Colon (tissue), 2 donors: ENCODE data around the gene CNKSR1.

Experiments
- FAIRE-seq: peaks from 2 replicates; lab custom pipeline; 2012; peaks lifted over from hg19 to GRCh38; lab: Jason Lieb, UNC
- donor health status: control.
- donor health status: control.

The CNKSR1 gene, protein sequence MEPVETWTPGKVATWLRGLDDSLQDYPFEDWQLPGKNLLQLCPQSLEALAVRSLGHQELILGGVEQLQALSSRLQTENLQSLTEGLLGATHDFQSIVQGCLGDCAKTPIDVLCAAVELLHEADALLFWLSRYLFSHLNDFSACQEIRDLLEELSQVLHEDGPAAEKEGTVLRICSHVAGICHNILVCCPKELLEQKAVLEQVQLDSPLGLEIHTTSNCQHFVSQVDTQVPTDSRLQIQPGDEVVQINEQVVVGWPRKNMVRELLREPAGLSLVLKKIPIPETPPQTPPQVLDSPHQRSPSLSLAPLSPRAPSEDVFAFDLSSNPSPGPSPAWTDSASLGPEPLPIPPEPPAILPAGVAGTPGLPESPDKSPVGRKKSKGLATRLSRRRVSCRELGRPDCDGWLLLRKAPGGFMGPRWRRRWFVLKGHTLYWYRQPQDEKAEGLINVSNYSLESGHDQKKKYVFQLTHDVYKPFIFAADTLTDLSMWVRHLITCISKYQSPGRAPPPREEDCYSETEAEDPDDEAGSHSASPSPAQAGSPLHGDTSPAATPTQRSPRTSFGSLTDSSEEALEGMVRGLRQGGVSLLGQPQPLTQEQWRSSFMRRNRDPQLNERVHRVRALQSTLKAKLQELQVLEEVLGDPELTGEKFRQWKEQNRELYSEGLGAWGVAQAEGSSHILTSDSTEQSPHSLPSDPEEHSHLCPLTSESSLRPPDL

GRCh38 chr1:26177182-26177684, at the start of gene CNKSR1:
CNKSR1 (plus strand) TSS chr1:26177491; CDS start chr1:26177548, 57 bp downstream.
- FAIRE-seq: no peak

DNA sequence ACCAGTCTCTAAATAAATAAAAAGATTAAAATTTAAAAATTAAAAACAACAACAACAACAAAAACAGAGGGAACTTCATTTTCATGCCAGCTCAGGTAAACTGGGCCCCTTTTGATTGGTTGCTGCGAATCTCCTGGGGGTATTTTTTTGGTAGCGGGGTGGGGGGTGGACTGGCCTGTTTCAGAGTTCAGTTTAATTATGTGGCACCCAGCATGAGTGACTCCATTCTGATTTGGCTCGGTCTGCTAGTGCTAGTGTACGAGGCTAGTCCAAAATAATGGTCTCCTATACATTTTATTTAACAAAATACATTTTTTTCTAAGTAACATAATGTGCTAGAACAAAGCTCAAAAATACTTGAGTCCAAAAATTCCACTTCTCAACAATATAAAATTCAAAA, 47.5 kb upstream of the CNKSR1 start:
- FAIRE-seq: no peak

DNA sequence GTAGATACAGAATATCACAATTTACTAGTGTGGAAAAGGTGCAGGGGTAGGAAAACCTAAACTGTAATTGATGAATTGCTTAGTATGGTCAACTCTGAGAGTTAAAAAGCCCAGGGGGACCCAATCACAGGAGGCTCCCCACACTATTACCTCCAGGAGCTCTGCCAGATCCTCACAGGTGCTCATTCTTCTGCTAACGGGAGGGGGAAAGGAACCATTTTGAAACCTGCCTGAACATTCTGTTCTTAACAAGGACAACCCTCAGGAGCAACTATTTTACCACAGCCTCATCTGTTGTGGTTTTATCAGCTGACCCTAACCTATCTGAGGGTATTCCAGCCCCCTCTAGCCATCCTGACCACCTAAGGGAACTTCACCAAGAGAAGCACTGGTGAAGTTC, 46.6 kb upstream of the CNKSR1 start:
- FAIRE-seq: no peak

- FAIRE-seq: no peak
Observed at GRCh38 chr1:26132128-26132833, 45.0 kb upstream of the CNKSR1 start.

DNA sequence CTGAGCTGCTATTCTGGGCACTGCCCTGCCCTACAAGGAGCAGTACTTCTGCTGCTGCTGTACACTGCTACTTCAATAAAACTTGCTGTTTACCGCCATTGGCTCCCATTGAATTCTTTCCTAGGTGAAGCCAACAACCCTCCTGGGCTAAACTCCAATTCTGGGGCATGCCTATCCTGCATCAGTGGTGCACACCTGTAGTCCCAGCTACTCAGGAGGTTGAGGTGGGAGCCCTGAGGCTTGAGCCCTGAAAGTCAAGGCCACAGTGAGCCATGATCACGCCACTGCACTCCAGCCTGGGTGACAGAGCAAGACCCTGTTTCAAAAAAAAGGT, 44.5 kb upstream of the CNKSR1 start:
- FAIRE-seq: no peak

GRCh38 chr1:26134466-26134865, 42.8 kb upstream of the CNKSR1 start:
- no peak for FAIRE-seq

DNA sequence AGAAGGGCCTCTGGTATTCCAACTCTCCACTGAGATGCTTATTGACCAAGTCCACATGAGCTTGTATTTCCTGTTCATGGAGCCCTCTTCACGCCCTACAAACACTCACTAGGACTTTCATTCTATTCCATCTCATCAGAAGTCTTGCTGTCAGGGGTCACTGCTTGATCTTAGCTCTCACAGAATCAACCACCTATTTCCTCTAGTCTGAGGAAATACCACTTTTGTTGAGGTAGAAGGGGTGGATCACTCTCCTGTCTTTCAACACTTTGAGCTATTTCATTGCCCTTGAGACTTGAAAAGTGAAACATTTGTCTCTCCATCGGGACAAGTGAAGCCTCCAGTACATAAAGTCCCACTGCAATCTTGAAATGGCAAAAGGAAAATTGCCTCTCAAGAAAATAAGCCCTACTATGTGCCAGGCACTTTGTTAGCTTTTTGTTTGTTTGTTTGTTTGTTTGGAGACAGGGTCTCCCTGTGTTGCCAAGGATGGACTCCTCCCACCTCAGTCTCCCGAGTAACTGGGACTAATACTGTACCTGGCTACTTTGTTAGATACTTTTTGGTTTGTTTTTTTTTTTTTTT, 38.2 kb upstream of the CNKSR1 start:
- FAIRE-seq: no peak

DNA sequence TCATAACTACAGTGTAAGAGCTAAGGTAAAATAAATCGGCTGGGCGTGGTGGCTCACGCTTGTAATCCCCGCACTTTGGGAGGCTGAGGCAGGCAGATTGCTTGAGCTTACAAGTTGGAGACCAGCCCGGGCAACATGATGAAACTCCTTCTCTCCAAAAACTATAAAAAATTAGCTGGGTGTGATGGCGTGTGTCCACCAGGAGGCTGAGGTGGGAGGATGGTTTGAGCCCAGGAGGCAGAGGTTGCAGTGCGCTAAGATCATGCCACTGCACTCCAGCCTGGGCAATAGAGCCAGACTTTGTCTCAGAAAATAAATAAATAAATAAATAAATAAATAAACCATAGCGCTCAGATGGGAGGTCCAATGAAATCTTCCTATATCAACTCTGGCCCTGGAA, 35.1 kb upstream of the CNKSR1 start:
- FAIRE-seq: no peak

DNA sequence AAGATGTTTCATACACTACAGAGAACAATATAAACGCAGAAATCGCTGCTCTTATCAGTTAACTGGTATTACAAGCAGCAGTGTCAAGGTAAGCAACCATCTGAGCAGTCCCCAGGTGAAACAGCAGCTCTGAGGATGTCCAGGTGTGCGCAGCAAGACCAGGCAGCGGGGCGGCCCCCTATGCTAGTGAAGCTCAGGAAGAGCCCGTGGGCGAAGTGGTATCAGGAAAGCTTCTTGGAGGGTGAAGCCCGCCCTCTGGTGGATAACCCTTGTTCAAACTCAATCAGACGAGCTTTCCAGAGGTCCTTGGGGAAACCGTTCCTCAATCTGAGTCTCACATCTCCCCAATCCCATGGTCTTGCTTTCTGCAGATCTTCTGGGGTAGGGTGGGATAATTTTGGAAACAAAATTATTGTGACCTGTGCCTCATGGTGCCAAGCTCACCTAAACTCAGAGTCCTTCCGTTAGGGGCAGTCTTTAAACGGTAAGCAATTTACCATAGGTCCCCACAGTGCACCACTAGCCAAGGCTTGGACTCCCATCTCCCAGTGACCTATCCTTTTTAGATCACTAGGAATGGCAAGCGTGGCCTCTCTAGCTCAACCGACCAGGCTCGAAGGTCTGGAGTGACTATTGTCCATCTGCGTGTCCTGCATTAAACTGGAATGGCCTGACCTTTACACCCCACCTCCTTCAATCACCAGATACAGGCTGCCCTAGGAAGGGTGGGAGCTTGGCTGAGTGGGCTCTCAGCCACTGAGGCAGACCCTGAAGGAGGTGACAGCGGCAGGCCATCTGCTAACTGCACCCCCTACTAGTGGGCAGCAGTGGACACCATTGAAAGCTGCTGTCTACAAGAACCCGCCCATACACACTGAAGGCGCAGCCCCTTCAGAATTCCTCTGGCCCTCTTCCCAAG, 32.0 kb upstream of the CNKSR1 start:
- no peak for FAIRE-seq

DNA sequence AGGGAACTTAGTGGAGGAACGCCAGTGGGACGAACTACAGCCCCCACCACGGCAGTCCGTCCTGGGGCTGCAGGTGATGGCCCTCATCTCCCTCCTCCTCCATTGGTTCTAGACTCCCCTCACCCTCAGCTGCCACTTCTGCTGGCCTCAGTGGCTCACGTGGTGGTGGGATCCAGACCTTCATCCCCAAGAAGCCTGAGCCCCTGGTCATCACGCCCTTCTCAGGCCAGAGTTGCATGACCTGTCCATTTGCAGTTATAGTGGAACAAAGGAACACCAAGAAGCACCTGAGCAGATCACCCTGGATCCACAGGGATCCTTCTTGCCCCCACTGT, 31.4 kb upstream of the CNKSR1 start:
- no peak for FAIRE-seq

DNA sequence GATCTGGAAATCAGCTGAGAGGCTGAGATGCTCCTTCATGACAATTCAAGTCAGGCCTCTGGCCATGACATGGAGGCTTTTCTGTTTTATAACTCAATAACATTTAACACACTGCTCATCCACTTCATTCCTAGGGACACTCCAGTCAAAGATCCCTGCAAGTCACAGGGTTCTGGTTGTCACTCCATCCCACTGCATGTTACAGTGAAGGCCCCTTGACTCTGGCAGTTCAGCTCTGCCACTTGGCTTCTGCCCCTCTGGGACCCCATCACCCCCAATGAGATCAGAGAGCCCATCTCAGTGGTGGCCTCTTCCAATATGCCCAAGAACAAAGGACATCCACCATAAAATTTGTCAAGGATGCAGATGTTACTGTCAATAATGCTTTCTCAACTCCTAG, 28.4 kb upstream of the CNKSR1 start:
- FAIRE-seq: no peak

DNA sequence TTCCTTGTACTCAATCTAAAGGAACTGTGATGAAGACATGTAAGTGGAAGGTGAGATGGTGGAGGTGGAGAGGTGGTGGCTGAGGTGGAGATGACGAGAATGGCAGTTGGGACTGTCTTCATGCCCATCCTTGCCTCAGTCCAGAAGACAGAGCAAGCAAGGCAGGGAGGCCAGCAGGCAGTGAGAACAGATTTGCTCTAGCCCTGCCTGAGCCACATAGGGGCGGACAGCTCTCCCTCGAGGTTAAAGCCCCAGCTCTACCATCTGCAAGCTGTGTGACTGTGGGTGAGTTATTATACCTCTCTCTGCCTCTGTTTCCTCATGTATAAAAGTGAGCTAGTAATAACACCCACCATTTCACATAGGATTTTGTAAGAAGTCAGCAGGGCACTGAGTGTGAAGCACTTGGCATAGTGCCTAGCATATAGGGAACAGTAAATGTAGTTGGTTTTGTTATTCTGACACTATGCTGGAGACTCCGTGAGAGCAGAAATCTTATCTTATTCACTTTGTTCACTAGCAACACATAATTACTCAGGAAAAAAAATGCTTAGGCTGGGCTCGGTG, 23.2 kb upstream of the CNKSR1 start:
- FAIRE-seq: no peak

DNA sequence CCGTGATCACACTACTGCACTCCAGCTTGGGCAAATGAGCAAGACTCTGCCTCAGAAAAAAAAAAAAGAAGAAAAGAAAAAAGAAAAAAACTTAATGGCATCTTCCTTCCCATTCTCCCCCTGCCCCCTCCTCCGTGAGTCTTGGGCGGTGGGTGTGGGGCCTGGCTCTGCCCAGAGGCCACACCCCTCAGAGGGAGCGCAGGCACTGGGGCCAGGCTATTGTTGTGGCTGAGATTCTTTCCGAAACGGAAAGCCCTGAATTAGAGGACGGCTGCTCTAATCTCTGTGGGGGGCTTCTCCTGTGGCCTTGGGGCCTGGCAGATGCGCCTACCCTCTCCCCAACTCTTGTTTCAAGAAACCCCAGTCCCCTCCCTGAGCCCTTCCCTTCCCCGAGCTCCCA, 22.5 kb upstream of the CNKSR1 start:
- no peak for FAIRE-seq

GRCh38 chr1:26155370-26156284, 21.7 kb upstream of the CNKSR1 start:
- FAIRE-seq: no peak

GRCh38 chr1:26156285-26157038, 20.8 kb upstream of the CNKSR1 start:
- no peak for FAIRE-seq

GRCh38 chr1:26158271-26158907, 18.9 kb upstream of the CNKSR1 start:
- no peak for FAIRE-seq

- FAIRE-seq: no peak
Observed at GRCh38 chr1:26158908-26159742, 18.2 kb upstream of the CNKSR1 start, which contains the start of gene FAM110D. FAM110D (plus strand) TSS chr1:26159079; CDS start chr1:26161292, 2,213 bp downstream.

DNA sequence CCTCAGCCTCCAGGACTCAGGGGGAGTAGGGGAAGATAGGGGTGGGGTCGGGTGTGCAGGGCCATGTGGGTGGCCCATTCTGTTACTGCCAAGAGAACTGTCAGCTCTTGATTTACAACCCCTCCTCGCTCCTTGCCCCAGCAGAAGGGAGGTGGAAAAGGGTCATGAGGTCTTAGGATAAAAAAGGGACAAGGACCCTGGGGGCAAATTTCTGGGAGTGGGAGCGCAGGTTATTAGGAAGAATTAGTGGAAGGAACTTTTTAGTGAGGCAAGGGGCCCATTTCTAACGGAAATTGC, 17.6 kb upstream of the CNKSR1 start:
- no peak for FAIRE-seq
